Fibroblast of mammary gland (primary cell): ENCODE measurements around the gene TCAIM.
"Not testable (repeated sequence)": the region's sequence is repeated elsewhere in the genome, so short reads cannot be mapped to it uniquely, and the experiment has no call there.

ENCODE experiments used
- DNase-seq: peaks from one replicate; pipeline ENCODE4 v3.0.0-alpha.2; 2010; ENCODE audit warnings: low read depth
- H3K4me3 ChIP-seq: 2 replicates; pipeline ENCODE4 v1.5.1; 2011; ENCODE audit warnings: low read depth, mild to moderate bottlenecking, low read length, moderate library complexity; ENCODE audit not compliant: control insufficient read depth
- TF ChIP-seq, protein P1 (sequence below): conservative IDR thresholded peaks from 2 replicates; pipeline ENCODE4 v1.5.1; 2011; ENCODE audit warnings: low read depth, low read length, inconsistent platforms; ENCODE audit not compliant: control insufficient read depth, insufficient read depth

The TCAIM gene

DNA sequence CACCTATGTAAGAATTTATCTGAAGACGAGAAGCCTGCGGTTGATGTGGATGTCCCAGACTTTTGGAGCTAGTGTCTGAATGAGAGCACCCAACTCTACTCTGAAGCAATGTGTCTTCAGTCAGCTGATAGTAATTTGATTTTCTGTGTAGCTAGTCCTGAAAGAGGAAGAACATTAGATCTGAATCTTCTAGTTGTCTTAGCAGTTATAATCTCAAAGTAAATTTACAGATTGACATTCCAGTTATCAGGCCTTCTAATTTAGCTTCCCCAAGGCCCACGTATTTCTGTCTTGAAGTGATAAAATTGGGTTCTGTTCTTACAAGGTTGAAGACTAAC, 1.5 kb downstream of the TCAIM start:
- no peak for DNase-seq
- TF ChIP-seq, protein P1, sequence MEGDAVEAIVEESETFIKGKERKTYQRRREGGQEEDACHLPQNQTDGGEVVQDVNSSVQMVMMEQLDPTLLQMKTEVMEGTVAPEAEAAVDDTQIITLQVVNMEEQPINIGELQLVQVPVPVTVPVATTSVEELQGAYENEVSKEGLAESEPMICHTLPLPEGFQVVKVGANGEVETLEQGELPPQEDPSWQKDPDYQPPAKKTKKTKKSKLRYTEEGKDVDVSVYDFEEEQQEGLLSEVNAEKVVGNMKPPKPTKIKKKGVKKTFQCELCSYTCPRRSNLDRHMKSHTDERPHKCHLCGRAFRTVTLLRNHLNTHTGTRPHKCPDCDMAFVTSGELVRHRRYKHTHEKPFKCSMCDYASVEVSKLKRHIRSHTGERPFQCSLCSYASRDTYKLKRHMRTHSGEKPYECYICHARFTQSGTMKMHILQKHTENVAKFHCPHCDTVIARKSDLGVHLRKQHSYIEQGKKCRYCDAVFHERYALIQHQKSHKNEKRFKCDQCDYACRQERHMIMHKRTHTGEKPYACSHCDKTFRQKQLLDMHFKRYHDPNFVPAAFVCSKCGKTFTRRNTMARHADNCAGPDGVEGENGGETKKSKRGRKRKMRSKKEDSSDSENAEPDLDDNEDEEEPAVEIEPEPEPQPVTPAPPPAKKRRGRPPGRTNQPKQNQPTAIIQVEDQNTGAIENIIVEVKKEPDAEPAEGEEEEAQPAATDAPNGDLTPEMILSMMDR, result no peak
- H3K4me3 ChIP-seq, result no peak overlapping the region

- TF ChIP-seq, protein P1, result no peak
- H3K4me3 ChIP-seq, result no peak overlapping the region
- DNase-seq, result peak; percentile 53
Observed at GRCh38 chr3:44342176-44342790, 3.7 kb downstream of the TCAIM start.

- H3K4me3 ChIP-seq, result no peak overlapping the region
- TF ChIP-seq, protein P1, result no peak
- DNase-seq, result no peak
Observed at GRCh38 chr3:44343421-44343820, 4.9 kb downstream of the TCAIM start.

- not testable (repeated sequence) for DNase-seq, H3K4me3 ChIP-seq
Observed at GRCh38 chr3:44346590-44346989, 8.0 kb downstream of the TCAIM start.

DNA sequence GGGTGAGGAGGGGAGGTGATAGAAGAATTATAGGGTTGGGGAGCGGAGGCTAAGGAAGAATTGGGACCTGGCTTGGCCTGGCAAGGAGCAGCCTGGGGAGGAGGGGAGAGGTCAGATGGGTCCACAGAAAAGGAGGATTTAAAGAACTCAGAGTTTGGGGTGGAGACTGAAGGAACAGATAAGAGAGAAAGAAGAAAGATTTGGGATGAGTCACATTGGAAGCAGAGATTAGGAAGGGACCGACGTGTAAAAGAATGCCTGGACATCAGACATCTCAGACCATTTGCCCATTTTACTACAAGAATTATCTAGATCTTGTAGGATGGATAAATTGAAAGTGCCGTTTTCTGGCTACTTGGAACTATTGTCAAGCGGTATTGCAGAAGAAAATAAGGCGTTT, 10.4 kb downstream of the TCAIM start:
- DNase-seq, result no peak

DNA sequence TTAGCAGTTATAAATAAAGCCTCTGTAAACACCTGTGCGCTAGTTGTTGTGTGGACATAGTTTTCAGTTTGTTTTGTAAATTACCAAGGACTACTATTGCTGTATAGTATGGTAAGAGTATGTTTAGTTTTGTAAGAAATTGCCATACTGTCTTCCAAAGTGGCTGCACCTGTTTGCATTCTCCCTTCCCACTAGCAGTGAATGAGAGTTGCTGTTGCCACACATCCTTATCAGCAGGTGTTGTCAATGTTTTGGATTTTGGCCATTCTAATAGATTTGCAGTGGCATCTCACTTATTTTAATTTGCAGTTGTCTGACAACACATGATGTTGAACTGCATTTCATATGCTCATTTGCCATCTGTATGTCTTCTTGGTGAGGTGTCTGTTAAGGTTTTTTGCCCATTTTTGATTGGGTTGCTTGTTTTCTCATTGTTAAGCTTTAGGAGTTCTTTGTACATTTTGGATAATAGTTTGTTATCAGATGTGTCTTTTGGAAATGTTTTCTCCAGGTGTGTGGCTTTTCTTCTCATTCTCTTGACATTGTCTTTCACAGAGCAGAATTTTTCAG, 14.9 kb downstream of the TCAIM start:
- DNase-seq, result no peak
- H3K4me3 ChIP-seq, result no peak overlapping the region
- TF ChIP-seq, protein P1, result no peak

More for the DNA sequence above, 10.4 kb downstream of the TCAIM start:
- TF ChIP-seq, protein P1, result no peak
- H3K4me3 ChIP-seq, result no peak overlapping the region

DNA sequence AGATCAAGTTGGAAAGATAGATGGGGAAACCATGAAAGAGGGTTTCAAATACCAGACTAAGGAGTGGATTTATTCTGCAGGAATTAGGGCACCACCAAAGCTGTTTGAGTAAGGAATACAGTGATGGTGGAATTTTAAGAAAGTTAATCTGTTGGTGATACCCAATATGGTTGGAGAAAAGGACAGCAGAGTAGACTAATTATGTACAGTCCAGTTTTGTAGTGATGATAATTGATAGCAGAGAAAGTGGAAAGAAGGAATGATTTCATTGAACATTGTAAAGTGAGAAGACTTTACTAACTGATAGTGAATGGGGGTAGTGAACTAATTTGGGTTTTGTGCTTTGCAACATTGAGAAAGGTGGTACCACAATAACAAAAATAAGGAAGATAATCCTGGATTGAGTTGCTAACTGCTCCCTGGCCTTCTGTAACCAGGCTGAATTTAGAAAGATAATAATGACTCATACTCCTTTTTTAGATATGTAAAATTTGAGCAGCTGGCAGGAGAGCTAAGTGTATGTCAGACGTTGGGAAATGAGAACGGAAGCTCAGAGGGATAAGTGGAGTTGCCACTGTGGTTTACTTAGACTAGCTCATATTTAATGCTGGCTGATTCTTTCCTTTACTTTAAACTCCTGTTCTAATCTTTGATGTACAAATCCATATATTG, 16.9 kb downstream of the TCAIM start:
- DNase-seq, result peak; percentile 87
- H3K4me3 ChIP-seq, result no peak overlapping the region
- TF ChIP-seq, protein P1, result no peak
